Neural cell (in vitro differentiated cells): ENCODE data around the gene SCUBE1. TPM values are rescaled to one million over a fixed set of nuclear protein-coding genes. Genes with fewer than 3 reads are reported as not detected.

Experiments used
- H2AFZ ChIP-seq: fragments of 200-600, 300-800 bp; sonication (generic), shearing (Covaris generic); 2 replicates; pipeline ENCODE4 v1.6.0; 2014; ENCODE audit warnings: low read depth, mild to moderate bottlenecking, antibody characterized with exemption, low read length, moderate library complexity
- H3F3A ChIP-seq: fragments of 200-600 bp; shearing (Covaris generic); 2 replicates; pipeline ENCODE4 v1.6.1; 2016; ENCODE audit warnings: mild to moderate bottlenecking, moderate library complexity, mixed read lengths, antibody characterized with exemption, low read length; ENCODE audit not compliant: insufficient read depth, poor library complexity, severe bottlenecking
- H3K27ac ChIP-seq: fragments of 200-600, 300-800 bp; sonication (generic), shearing (Covaris generic); 2 replicates; pipeline ENCODE4 v1.5.1; 2014; ENCODE audit warnings: mild to moderate bottlenecking, low read length, moderate library complexity
- H3K27me3 ChIP-seq: fragments of 300-800, 200-600 bp; sonication (generic), shearing (Covaris generic); 2 replicates; pipeline ENCODE4 v1.6.0; 2014; ENCODE audit warnings: mild to moderate bottlenecking, low read depth, low read length, moderate library complexity; ENCODE audit not compliant: insufficient read depth
- H3K36me3 ChIP-seq: fragments of 300-800, 200-600 bp; sonication (generic), shearing (Covaris generic); 2 replicates; pipeline ENCODE4 v1.5.1; 2014; ENCODE audit warnings: mild to moderate bottlenecking, antibody characterized with exemption, low read length, moderate library complexity; ENCODE audit not compliant: insufficient read depth
- H3K4me2 ChIP-seq: fragments of 300-800, 200-600 bp; sonication (generic), shearing (Covaris generic); 2 replicates; pipeline ENCODE4 v1.6.0; 2014; ENCODE audit warnings: mild to moderate bottlenecking, low read length
- H3K4me3 ChIP-seq: fragments of 300-800, 200-600 bp; sonication (generic), shearing (Covaris generic); 2 replicates; pipeline ENCODE4 v1.5.1; 2014; ENCODE audit warnings: mild to moderate bottlenecking, low read length, moderate library complexity
- H3K79me2 ChIP-seq: fragments of 200-600 bp; shearing (Covaris generic); replicated peaks from 2 replicates; pipeline ENCODE4 v1.6.0; 2014; ENCODE audit warnings: mild to moderate bottlenecking, low read length, moderate library complexity; ENCODE audit not compliant: insufficient read depth
- H3K9ac ChIP-seq: fragments of 300-800, 200-600 bp; sonication (generic), shearing (Covaris generic); 2 replicates; pipeline ENCODE4 v1.6.1; 2016; ENCODE audit warnings: mild to moderate bottlenecking, low read length, mixed read lengths
- H3K9me2 ChIP-seq: fragments of 200-600 bp; shearing (Covaris generic); 2 replicates; pipeline ENCODE4 v1.6.1; 2016; ENCODE audit warnings: mild to moderate bottlenecking, low read length, mixed read lengths; ENCODE audit not compliant: insufficient read depth
- H3K9me3 ChIP-seq: fragments of 200-600, 300-800 bp; sonication (generic), shearing (Covaris generic); 2 replicates; pipeline ENCODE4 v1.6.1; 2016; ENCODE audit warnings: mild to moderate bottlenecking, mixed run types, low read length, moderate library complexity, mixed read lengths
- H4K20me1 ChIP-seq: fragments of 200-600 bp; shearing (Covaris generic); 2 replicates; pipeline ENCODE4 v1.6.1; 2016; ENCODE audit warnings: mild to moderate bottlenecking, mixed run types; ENCODE audit not compliant: insufficient read depth
- EP300 ChIP-seq: fragments of 450-650 bp; conservative IDR thresholded peaks from 2 replicates; pipeline ENCODE4 v1.6.1; 2014; ENCODE audit warnings: antibody characterized with exemption, mild to moderate bottlenecking, moderate library complexity; ENCODE audit not compliant: poor library complexity, severe bottlenecking
- EZH2 ChIP-seq: fragments of 200-600, 300-800 bp; shearing (Covaris generic), sonication (generic); IDR thresholded peaks from 2 replicates; pipeline ENCODE4 v1.6.1; 2014; ENCODE audit warnings: antibody characterized with exemption, low read length, borderline replicate concordance, mild to moderate bottlenecking; ENCODE audit not compliant: insufficient read depth, poor library complexity, severe bottlenecking
- MXI1 ChIP-seq: fragments of 450-650 bp; conservative IDR thresholded peaks from 2 replicates; pipeline ENCODE4 v1.6.1; 2014; ENCODE audit warnings: antibody characterized with exemption, mild to moderate bottlenecking; ENCODE audit not compliant: poor library complexity, severe bottlenecking
- POLR2AphosphoS5 ChIP-seq: IDR thresholded peaks from 2 replicates; pipeline ENCODE4 v1.6.1; 2012
- RAD21 ChIP-seq: fragments of 450-650 bp; conservative IDR thresholded peaks from 2 replicates; pipeline ENCODE4 v1.6.1; 2014; ENCODE audit warnings: antibody characterized with exemption, mild to moderate bottlenecking, moderate library complexity
- SMC3 ChIP-seq: fragments of 450-650 bp; conservative IDR thresholded peaks from 2 replicates; pipeline ENCODE4 v1.6.1; 2014; ENCODE audit warnings: antibody characterized with exemption, mild to moderate bottlenecking, moderate library complexity; ENCODE audit not compliant: poor library complexity
- TAF1 ChIP-seq: IDR thresholded peaks from 2 replicates; pipeline ENCODE4 v1.6.1; 2012; ENCODE audit warnings: low read depth
- polyA plus RNA-seq: library from polyadenylated mRNA; depleted of rRNA; stranded (reverse); fragments of >200 nt; gene quantifications from 2 replicates; pipeline ENCODE4 v1.2.3, GENCODE V29; 2014
- TF ChIP-seq, protein P1 (sequence below): IDR thresholded peaks from 2 replicates; pipeline ENCODE4 v1.6.1; 2012; ENCODE audit warnings: borderline replicate concordance
- TF ChIP-seq, protein P2 (sequence below): fragments of 450-650 bp; IDR thresholded peaks from 2 replicates; pipeline ENCODE4 v1.5.1; 2014; ENCODE audit warnings: antibody characterized with exemption, mild to moderate bottlenecking, moderate library complexity; ENCODE audit not compliant: poor library complexity, severe bottlenecking

SCUBE1 gene
- polyA plus RNA-seq, 1 donor from 2014 or later: 8.4 TPM

DNA sequence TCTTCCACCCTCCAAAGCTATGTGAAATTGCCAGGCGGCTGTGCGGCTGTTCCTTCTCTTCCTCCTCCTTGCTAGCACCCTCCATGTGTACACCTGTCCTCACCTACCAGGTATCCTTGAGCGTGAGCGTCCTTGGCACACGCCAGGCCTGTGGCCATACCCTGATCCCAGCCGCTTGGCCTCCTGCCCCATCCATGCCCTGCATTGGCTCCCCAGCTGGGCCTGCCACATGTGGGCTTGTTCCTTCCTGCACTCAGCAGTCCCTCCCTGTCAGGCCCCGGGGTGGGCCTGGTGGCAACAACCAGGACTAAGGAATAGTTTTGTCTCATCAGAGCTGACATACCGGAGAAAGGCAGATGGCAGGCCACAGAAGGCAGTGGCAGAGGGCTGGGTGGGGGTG is 40.0 kb downstream of the SCUBE1 start:
- Histone ChIP-seq H2AFZ (no peak overlapping the region), H3K4me2 (no peak overlapping the region), H3K27ac (no peak overlapping the region), H3K27me3 (no peaks in the 10 kb centered on the region), H3K79me2 (no peaks in the 10 kb centered on the region), H3K4me3 (no peak overlapping the region), H3K36me3 (no peaks in the 10 kb centered on the region), H3K9ac (no peak overlapping the region), H4K20me1 (no peaks in the 10 kb centered on the region), H3K9me3 (no peaks in the 10 kb centered on the region), H3F3A (no peaks in the 10 kb centered on the region), H3K9me2 (no peaks in the 10 kb centered on the region)
- TF ChIP-seq POLR2AphosphoS5 (no peak), EZH2 (no peak), TAF1 (no peak), EP300 (no peak)
- TF ChIP-seq, protein P1, sequence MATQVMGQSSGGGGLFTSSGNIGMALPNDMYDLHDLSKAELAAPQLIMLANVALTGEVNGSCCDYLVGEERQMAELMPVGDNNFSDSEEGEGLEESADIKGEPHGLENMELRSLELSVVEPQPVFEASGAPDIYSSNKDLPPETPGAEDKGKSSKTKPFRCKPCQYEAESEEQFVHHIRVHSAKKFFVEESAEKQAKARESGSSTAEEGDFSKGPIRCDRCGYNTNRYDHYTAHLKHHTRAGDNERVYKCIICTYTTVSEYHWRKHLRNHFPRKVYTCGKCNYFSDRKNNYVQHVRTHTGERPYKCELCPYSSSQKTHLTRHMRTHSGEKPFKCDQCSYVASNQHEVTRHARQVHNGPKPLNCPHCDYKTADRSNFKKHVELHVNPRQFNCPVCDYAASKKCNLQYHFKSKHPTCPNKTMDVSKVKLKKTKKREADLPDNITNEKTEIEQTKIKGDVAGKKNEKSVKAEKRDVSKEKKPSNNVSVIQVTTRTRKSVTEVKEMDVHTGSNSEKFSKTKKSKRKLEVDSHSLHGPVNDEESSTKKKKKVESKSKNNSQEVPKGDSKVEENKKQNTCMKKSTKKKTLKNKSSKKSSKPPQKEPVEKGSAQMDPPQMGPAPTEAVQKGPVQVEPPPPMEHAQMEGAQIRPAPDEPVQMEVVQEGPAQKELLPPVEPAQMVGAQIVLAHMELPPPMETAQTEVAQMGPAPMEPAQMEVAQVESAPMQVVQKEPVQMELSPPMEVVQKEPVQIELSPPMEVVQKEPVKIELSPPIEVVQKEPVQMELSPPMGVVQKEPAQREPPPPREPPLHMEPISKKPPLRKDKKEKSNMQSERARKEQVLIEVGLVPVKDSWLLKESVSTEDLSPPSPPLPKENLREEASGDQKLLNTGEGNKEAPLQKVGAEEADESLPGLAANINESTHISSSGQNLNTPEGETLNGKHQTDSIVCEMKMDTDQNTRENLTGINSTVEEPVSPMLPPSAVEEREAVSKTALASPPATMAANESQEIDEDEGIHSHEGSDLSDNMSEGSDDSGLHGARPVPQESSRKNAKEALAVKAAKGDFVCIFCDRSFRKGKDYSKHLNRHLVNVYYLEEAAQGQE: no peak

DNA sequence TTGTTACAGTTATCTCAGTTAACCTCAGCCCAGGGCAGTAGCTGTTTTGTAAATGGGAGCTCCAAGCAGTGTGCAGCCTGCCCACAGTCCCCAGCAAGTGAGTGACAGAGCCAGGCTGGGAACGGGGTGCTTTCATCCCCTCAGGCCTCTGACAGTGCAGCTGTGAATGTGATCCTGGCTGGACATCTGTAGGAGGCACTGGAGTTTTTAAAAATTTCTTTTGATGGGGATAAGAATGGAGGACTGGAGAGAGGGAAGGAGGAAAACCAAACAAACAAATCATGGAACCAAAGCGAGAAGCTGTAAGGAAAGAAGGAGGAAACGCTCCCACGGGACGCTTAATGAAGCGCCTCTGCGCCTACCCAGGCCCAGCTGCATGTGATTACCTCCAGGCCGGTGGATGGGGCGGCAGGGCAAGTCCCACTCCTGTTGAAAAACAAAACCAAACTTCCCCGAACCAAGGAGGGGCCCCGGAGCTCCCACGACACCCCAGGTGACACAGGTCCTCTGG is 40.6 kb downstream of the SCUBE1 start:
- Histone ChIP-seq H3K4me3 (no peak overlapping the region), H3K9me3 (no peaks in the 10 kb centered on the region), H3K9me2 (no peaks in the 10 kb centered on the region), H3F3A (no peaks in the 10 kb centered on the region), H3K36me3 (no peaks in the 10 kb centered on the region), H3K4me2 (no peak overlapping the region), H3K27me3 (no peaks in the 10 kb centered on the region), H3K79me2 (no peaks in the 10 kb centered on the region), H2AFZ (no peak overlapping the region), H3K9ac (no peak overlapping the region), H3K27ac (no peak overlapping the region), H4K20me1 (no peaks in the 10 kb centered on the region)
- TF ChIP-seq SMC3 (no peak), TAF1 (no peak), EZH2 (no peak), MXI1 (no peak), EP300 (no peak), POLR2AphosphoS5 (no peak), RAD21 (no peak)
- TF ChIP-seq, protein P2, sequence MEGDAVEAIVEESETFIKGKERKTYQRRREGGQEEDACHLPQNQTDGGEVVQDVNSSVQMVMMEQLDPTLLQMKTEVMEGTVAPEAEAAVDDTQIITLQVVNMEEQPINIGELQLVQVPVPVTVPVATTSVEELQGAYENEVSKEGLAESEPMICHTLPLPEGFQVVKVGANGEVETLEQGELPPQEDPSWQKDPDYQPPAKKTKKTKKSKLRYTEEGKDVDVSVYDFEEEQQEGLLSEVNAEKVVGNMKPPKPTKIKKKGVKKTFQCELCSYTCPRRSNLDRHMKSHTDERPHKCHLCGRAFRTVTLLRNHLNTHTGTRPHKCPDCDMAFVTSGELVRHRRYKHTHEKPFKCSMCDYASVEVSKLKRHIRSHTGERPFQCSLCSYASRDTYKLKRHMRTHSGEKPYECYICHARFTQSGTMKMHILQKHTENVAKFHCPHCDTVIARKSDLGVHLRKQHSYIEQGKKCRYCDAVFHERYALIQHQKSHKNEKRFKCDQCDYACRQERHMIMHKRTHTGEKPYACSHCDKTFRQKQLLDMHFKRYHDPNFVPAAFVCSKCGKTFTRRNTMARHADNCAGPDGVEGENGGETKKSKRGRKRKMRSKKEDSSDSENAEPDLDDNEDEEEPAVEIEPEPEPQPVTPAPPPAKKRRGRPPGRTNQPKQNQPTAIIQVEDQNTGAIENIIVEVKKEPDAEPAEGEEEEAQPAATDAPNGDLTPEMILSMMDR: no peak
- TF ChIP-seq, protein P1: no peak
